SK-N-SH treated with all-trans-retinoic acid at 6 μM for 48 hours (cell line): ENCODE data around the gene LRRC28.
"Not testable (repeated sequence)": the region's sequence is repeated elsewhere in the genome, so short reads cannot be mapped to it uniquely, and the experiment has no call there.

Experiments used
- ATAC-seq: fragments of 200-7000 bp; cut with Tn5 transposase; 3 replicates; pipeline ENCODE4 v1.9.1; 2020; ENCODE audit warnings: mild to moderate bottlenecking, moderate library complexity
- ARNTL ChIP-seq: fragments of 450-650 bp; formaldehyde crosslinking; IDR thresholded peaks from 2 replicates; pipeline ENCODE4 v1.5.0; 2020; ENCODE audit warnings: low read depth, mild to moderate bottlenecking, moderate library complexity, borderline replicate concordance
- CSDC2 ChIP-seq: fragments of 250-450 bp; sonication (Bioruptor Pico); IDR thresholded peaks from 2 replicates; pipeline ENCODE4 v1.5.0; 2020; ENCODE audit warnings: mild to moderate bottlenecking, moderate library complexity
- CSRNP3 ChIP-seq: fragments of 250-450 bp; sonication (Bioruptor Pico); IDR thresholded peaks from 2 replicates; pipeline ENCODE4 v1.5.1; 2021; ENCODE audit warnings: mild to moderate bottlenecking, moderate library complexity
- GLIS3 ChIP-seq: fragments of 250-450 bp; sonication (Bioruptor Pico); IDR thresholded peaks from 2 replicates; pipeline ENCODE4 v1.5.0; 2020; ENCODE audit warnings: mild to moderate bottlenecking, moderate library complexity
- ISL1 ChIP-seq: fragments of 250-450 bp; sonication (Bioruptor Pico); IDR thresholded peaks from 2 replicates; pipeline ENCODE4 v2.1.2; 2022; ENCODE audit warnings: mild to moderate bottlenecking, moderate library complexity
- PATZ1 ChIP-seq: fragments of 250-450 bp; sonication (Bioruptor Pico); IDR thresholded peaks from 2 replicates; pipeline ENCODE4 v1.8.0; 2020; ENCODE audit warnings: mild to moderate bottlenecking, moderate library complexity, borderline replicate concordance
- POU6F1 ChIP-seq: fragments of 250-450 bp; sonication (Bioruptor Pico); IDR thresholded peaks from 2 replicates; pipeline ENCODE4 v1.8.0; 2021; ENCODE audit warnings: low read depth, mild to moderate bottlenecking, moderate library complexity, borderline replicate concordance
- RARB ChIP-seq: fragments of 250-450 bp; sonication (Bioruptor Pico); IDR thresholded peaks from 2 replicates; pipeline ENCODE4 v1.8.0; 2021; ENCODE audit warnings: mild to moderate bottlenecking, moderate library complexity
- SNAI2 ChIP-seq: fragments of 250-450 bp; sonication (Bioruptor Pico); IDR thresholded peaks from 2 replicates; pipeline ENCODE4 v1.5.0; 2020; ENCODE audit warnings: mild to moderate bottlenecking, moderate library complexity
- TCF4 ChIP-seq: fragments of 250-450 bp; sonication (Bioruptor Pico); IDR thresholded peaks from 2 replicates; pipeline ENCODE4 v1.8.0; 2021; ENCODE audit warnings: mild to moderate bottlenecking, moderate library complexity, borderline replicate concordance
- TOX ChIP-seq: fragments of 250-450 bp; sonication (Bioruptor Pico); IDR thresholded peaks from 2 replicates; pipeline ENCODE4 v1.8.0; 2021; ENCODE audit warnings: mild to moderate bottlenecking, moderate library complexity, borderline replicate concordance
- ZC3H10 ChIP-seq: fragments of 250-450 bp; sonication (Bioruptor Pico); IDR thresholded peaks from 2 replicates; pipeline ENCODE4 v1.5.1; 2021; ENCODE audit warnings: mild to moderate bottlenecking, moderate library complexity
- ZFP30 ChIP-seq: fragments of 450-650 bp; formaldehyde crosslinking; IDR thresholded peaks from 2 replicates; pipeline ENCODE4 v1.5.0; 2022; ENCODE audit warnings: mild to moderate bottlenecking, moderate library complexity
- ZNF565 ChIP-seq: fragments of 450-650 bp; formaldehyde crosslinking; conservative IDR thresholded peaks from 2 replicates; pipeline ENCODE4 v1.5.0; 2020; ENCODE audit warnings: low read depth, mild to moderate bottlenecking, moderate library complexity
- ZNF70 ChIP-seq: fragments of 450-650 bp; formaldehyde crosslinking; IDR thresholded peaks from 2 replicates; pipeline ENCODE4 v1.5.0; 2020; ENCODE audit warnings: mild to moderate bottlenecking, moderate library complexity
- ZNF8 ChIP-seq: fragments of 450-650 bp; formaldehyde crosslinking; IDR thresholded peaks from 2 replicates; pipeline ENCODE4 v1.5.0; 2020; ENCODE audit warnings: mild to moderate bottlenecking, moderate library complexity

LRRC28 gene

GRCh38 chr15:99393641-99394040, 142.4 kb downstream of the LRRC28 start:
- TF ChIP-seq CSDC2 (CRISPR knock-in tag), result no peak
- no peak for ATAC-seq

GRCh38 chr15:99396375-99396774, 145.1 kb downstream of the LRRC28 start:
- no peak for ATAC-seq
- TF ChIP-seq GLIS3 (no peak), POU6F1 (CRISPR knock-in tag) (no peak), CSRNP3 (CRISPR knock-in tag) (no peak), ZC3H10 (no peak), ISL1 (CRISPR knock-in tag) (no peak), CSDC2 (CRISPR knock-in tag) (no peak), TCF4 (no peak)

- ATAC-seq, result no peak
- no peak for TF ChIP-seq CSRNP3 (CRISPR knock-in tag)
- TF ChIP-seq ZNF70, result no peak
- no peak for TF ChIP-seq ZNF565 (CRISPR knock-in tag)
- TF ChIP-seq SNAI2 (CRISPR knock-in tag), result no peak
- no peak for TF ChIP-seq TOX (CRISPR knock-in tag)
- TF ChIP-seq PATZ1 (CRISPR knock-in tag), result no peak
- TF ChIP-seq GLIS3, result no peak
- TF ChIP-seq RARB, result no peak
- TF ChIP-seq ISL1 (CRISPR knock-in tag), result no peak
- no peak for TF ChIP-seq ZNF8 (CRISPR knock-in tag)
- no peak for TF ChIP-seq ZC3H10
- no peak for TF ChIP-seq POU6F1 (CRISPR knock-in tag)
- no peak for TF ChIP-seq ZFP30 (CRISPR knock-in tag)
- TF ChIP-seq CSDC2 (CRISPR knock-in tag), result no peak
- TF ChIP-seq ARNTL (CRISPR knock-in tag), result no peak
Measured at GRCh38 chr15:99399061-99399460, 147.8 kb downstream of the LRRC28 start.

- no peak for TF ChIP-seq SNAI2 (CRISPR knock-in tag)
- TF ChIP-seq PATZ1 (CRISPR knock-in tag), result no peak
- TF ChIP-seq RARB, result no peak
- no peak for TF ChIP-seq CSRNP3 (CRISPR knock-in tag)
- TF ChIP-seq, all 23 proteins: peak for 0
- ATAC-seq, result no peak
Measured at GRCh38 chr15:99399618-99400017, 148.3 kb downstream of the LRRC28 start.

- ATAC-seq, result not testable (repeated sequence)
Measured at GRCh38 chr15:99401216-99401615, 149.9 kb downstream of the LRRC28 start.
